Lower lobe of right lung (tissue), 2 donors: ENCODE data around the gene SESN3. TPM values are rescaled to one million over a fixed set of nuclear protein-coding genes. Genes with fewer than 3 reads are reported as not detected.
"Not testable (repeated sequence)": the region's sequence is repeated elsewhere in the genome, so short reads cannot be mapped to it uniquely, and the experiment has no call there.

Experiments used
- ATAC-seq, 2 donors: fragments of 200-7000 bp; cut with Tn5 transposase; one replicate each; pipeline ENCODE4 v1.9.1; 2020 to 2022; ENCODE audit warnings: mild to moderate bottlenecking in 2 of 2, moderate library complexity in 2 of 2
- DNase-seq: peaks from one replicate; pipeline ENCODE4 v3.0.0-alpha.2; 2020
- H3K27ac ChIP-seq: fragments of 200-600 bp; one replicate; pipeline ENCODE4 v1.8.0; 2022
- H3K27me3 ChIP-seq: fragments of 200-600 bp; one replicate; pipeline ENCODE4 v1.8.0; 2022; ENCODE audit warnings: low read depth
- H3K36me3 ChIP-seq: fragments of 200-600 bp; one replicate; pipeline ENCODE4 v1.8.0; 2022; ENCODE audit warnings: mild to moderate bottlenecking
- H3K4me1 ChIP-seq: fragments of 200-600 bp; one replicate; pipeline ENCODE4 v1.8.0; 2022
- H3K4me3 ChIP-seq: fragments of 200-600 bp; one replicate; pipeline ENCODE4 v1.8.0; 2022; ENCODE audit warnings: mild to moderate bottlenecking
- H3K9me3 ChIP-seq: fragments of 200-600 bp; one replicate; pipeline ENCODE4 v1.8.0; 2022
- CTCF ChIP-seq: fragments of 200-600 bp; IDR thresholded peaks from one replicate; pipeline ENCODE4 v1.8.0; 2022; ENCODE audit warnings: antibody characterized with exemption, mild to moderate bottlenecking
- intact Hi-C: fragments of 100-400 bp; cut with DNase I; formaldehyde crosslinking; loops from one replicate; pipeline ENCODE4 v1.11.0; 2022
- long read RNA-seq: library from polyadenylated mRNA; unstranded; transcript quantifications from one replicate; pipeline ENCODE4 v2.0.0, GENCODE V29; 2021
- total RNA-seq: library from RNA; stranded (reverse); fragmentation: NEBNext Ultra II Directional; extraction: Animal tissue kit (Norgen Biotek cat#: 25700); gene quantifications from one replicate; pipeline ENCODE4 v1.2.1, GENCODE V29; 2021
- donor health status: DM: no; HTN: yes; CAD: no; lungs with severe emphysema.

The SESN3 gene
- total RNA-seq = 33.8 TPM
- long read RNA-seq, full-length matches to known transcripts = 3 of 8 reads
- long read RNA-seq, partial matches to known transcripts = 0 of 8 reads
- long read RNA-seq, other reads (novel, unspliced or antisense) = 5 of 8 reads

GRCh38 chr11:95231127-95231880 is at the start of gene SESN3:
Gene SESN3 (minus strand): TSS chr11:95231202. CDS start chr11:95230860, 342 bp downstream.
- no peaks in the 10 kb centered on the region for H3K36me3 ChIP-seq
- ATAC-seq (peak; percentile 97 to 98), DNase-seq (peak; percentile 99)
- H3K27me3 ChIP-seq = no peaks in the 10 kb centered on the region
- H3K4me3 ChIP-seq = peak within 1 kb of the TSS; percentile 79
- H3K9me3 ChIP-seq = no peaks in the 10 kb centered on the region
- peaks cover 30% of the 10 kb centered on the region for H3K4me1 ChIP-seq
- no peak for TF ChIP-seq CTCF
- peak within 1 kb of the TSS; percentile 87 for H3K27ac ChIP-seq
- intact Hi-C loops = no loop called here

GRCh38 chr11:95279921-95280868 is 49.2 kb upstream of the SESN3 start:
- no peaks in the 10 kb centered on the region for H3K9me3 ChIP-seq
- intact Hi-C loops = no loop called here
- no peak for TF ChIP-seq CTCF
- H3K27me3 ChIP-seq = no peaks in the 10 kb centered on the region
- DNase-seq = no peak
- no peak overlapping the region for H3K4me3 ChIP-seq
- peaks cover 8% of the 10 kb centered on the region for H3K4me1 ChIP-seq
- ATAC-seq = no peak
- H3K27ac ChIP-seq = no peak overlapping the region
- no peaks in the 10 kb centered on the region for H3K36me3 ChIP-seq

- DNase-seq (no peak), ATAC-seq (no peak)
- no peak for TF ChIP-seq CTCF
- H3K27me3 ChIP-seq = no peaks in the 10 kb centered on the region
- no peaks in the 10 kb centered on the region for H3K9me3 ChIP-seq
- H3K4me1 ChIP-seq = peaks cover 8% of the 10 kb centered on the region
- intact Hi-C loops = no loop called here
- H3K4me3 ChIP-seq = no peak overlapping the region
- no peaks in the 10 kb centered on the region for H3K36me3 ChIP-seq
- H3K27ac ChIP-seq = no peak overlapping the region
Measured at GRCh38 chr11:95277868-95278267, 46.9 kb upstream of the SESN3 start.

GRCh38 chr11:95276139-95276538 is 45.1 kb upstream of the SESN3 start:
- intact Hi-C loops = no loop called here
- DNase-seq (no peak), ATAC-seq (no peak)
- no peak overlapping the region for H3K27ac ChIP-seq
- no peaks in the 10 kb centered on the region for H3K9me3 ChIP-seq
- no peaks in the 10 kb centered on the region for H3K36me3 ChIP-seq
- TF ChIP-seq CTCF = no peak
- H3K27me3 ChIP-seq = no peaks in the 10 kb centered on the region
- H3K4me1 ChIP-seq = peaks cover 8% of the 10 kb centered on the region
- no peak overlapping the region for H3K4me3 ChIP-seq

- H3K27me3 ChIP-seq, H3K4me1 ChIP-seq, H3K4me3 ChIP-seq, H3K27ac ChIP-seq, H3K36me3 ChIP-seq, DNase-seq, ATAC-seq, intact Hi-C loops, H3K9me3 ChIP-seq: not testable (repeated sequence)
Measured at GRCh38 chr11:95273618-95274017, 42.6 kb upstream of the SESN3 start.
